Right cardiac atrium (tissue), 5 donors: ENCODE data around the gene PLCG2. TPM values are rescaled to one million over a fixed set of nuclear protein-coding genes. Genes with fewer than 3 reads are reported as not detected.
A peak's percentile ranks its signal among the peaks of the same experiment; 100 is the strongest.
"Not testable (repeated sequence)": the region's sequence is repeated elsewhere in the genome, so short reads cannot be mapped to it uniquely, and the experiment has no call there.

Source experiments
- ATAC-seq, 2 donors: fragments of 200-7000 bp; cut with Tn5 transposase; one replicate each; pipeline versions ENCODE4 v1.8.0 to v1.9.1; 2020; ENCODE audit warnings: moderate library complexity in 2 of 2, mild to moderate bottlenecking in 1 of 2
- DNase-seq, 3 donors: peaks; one replicate each; pipeline ENCODE4 v3.0.0-alpha.2; 2020
- H3K27ac ChIP-seq: one replicate; pipeline ENCODE4 v1.5.1; 2013; ENCODE audit warnings: mild to moderate bottlenecking, low read length, control low read depth, moderate library complexity
- H3K27me3 ChIP-seq: one replicate; pipeline ENCODE4 v1.6.1; 2013; ENCODE audit not compliant: control insufficient read depth, insufficient read depth
- H3K4me1 ChIP-seq: one replicate; pipeline ENCODE4 v1.6.1; 2013; ENCODE audit warnings: low read length; ENCODE audit not compliant: control insufficient read depth, insufficient read depth
- H3K4me3 ChIP-seq: one replicate; pipeline ENCODE4 v1.5.1; 2013; ENCODE audit warnings: low read length, control low read depth
- H3K9me3 ChIP-seq: one replicate; pipeline ENCODE4 v1.6.1; 2013; ENCODE audit warnings: low read length; ENCODE audit not compliant: control insufficient read depth
- WGBS: extraction: QIAGEN DNeasy Blood & Tissue Kit; methylation state at CpG from one replicate; pipeline ENCODE4 v1.1.7; 2013; 5-methylcytosine and 5-hydroxymethylcytosine counted together
- intact Hi-C, 4 donors: fragments of 100-400 bp; cut with DNase I; formaldehyde crosslinking; loops; one replicate each; pipeline versions ENCODE4 v1.11.0 to v1.14.0; 2022 to 2023
- polyA plus RNA-seq: library from polyadenylated mRNA; stranded (reverse); fragments of 200-250 nt; gene quantifications from one replicate; pipeline ENCODE4 v1.2.3, GENCODE V29; 2013
- total RNA-seq, 4 donors: library from RNA; stranded (reverse); fragmentation: NEBNext Ultra II Directional; extraction: Animal tissue kit (Norgen Biotek cat#: 25700); gene quantifications; one replicate each; pipeline ENCODE4 v1.2.1, GENCODE V29; 2021
- donor health status: healthy with polysubstance abuse.
- donor health status: DM: no; HTN: yes; CAD: no.
- donor health status: DM: no; HTN: no; CAD: no.
- donor health status: DM: no; HTN: yes; CAD: no; lungs with severe emphysema.
- donor health status: DM: yes; HTN: yes; CAD: no.

The PLCG2 gene
- total and polyA plus RNA-seq, 5 donors: 4.3 to 18.3 (median 9.7) TPM

DNA sequence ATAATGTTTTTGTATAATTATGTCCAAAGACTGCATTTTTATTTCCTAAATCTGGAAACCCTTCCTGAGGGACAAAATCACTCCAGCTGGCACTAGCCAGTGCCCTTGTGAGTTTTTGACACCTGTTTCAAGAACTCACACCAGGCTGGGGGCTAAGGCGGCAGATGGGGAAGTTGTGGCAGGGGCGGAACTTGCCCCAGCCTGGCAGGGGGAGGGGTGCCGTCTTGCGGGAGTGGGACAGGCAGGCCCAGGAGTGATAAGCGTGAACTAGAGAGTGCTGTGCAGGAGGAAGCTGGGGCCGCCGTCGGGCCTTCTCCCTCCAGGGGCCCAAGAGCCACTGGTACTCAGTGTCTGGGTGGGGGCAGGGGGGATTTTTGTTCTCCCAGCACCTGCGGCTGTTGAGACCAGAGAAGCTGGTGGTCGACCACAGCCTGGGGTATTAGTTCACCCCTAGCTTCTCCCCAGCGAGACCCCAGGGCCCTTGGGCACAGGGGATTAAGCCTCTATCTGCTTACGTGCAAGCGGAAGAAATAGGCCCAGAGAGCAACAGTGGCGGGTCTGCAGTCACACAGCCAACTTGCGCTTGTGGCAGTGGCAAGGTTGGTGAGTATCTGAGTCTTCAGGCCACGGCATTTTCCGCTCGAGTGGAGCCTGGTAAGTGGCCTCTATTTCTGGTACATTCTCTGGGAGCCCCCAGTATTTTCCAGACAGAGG lies 40.2 kb upstream of the PLCG2 start:
- Histone ChIP-seq H3K4me1 (no peaks in the 10 kb centered on the region), H3K4me3 (no peak overlapping the region), H3K27me3 (no peaks in the 10 kb centered on the region), H3K27ac (no peak overlapping the region), H3K9me3 (no peaks in the 10 kb centered on the region)
- 64% methylated on average over 18 of the region's 18 CpGs for WGBS
- intact Hi-C loops: loop anchor here in 1 of 4 donors (5.0 to 10.0 kb wide), 2 partner anchors 372 to 534 kb away; no protein-coding TSS in a partner anchor
- DNase-seq (peak; percentile 44 to 82 (median 78)), ATAC-seq (peak; percentile 17 to 35)

- no peaks in the 10 kb centered on the region for H3K9me3 ChIP-seq
- intact Hi-C loops: loop anchor here in 1 of 4 donors (5.0 to 10.0 kb wide), 2 partner anchors 372 to 535 kb away; no protein-coding TSS in a partner anchor
- WGBS: 86% methylated on average over 8 of the region's 8 CpGs
- ATAC-seq: no peak
- H3K27me3 ChIP-seq: no peaks in the 10 kb centered on the region
- no peaks in the 10 kb centered on the region for H3K4me1 ChIP-seq
- H3K4me3 ChIP-seq: no peak overlapping the region
- no peak for DNase-seq
- H3K27ac ChIP-seq: no peak overlapping the region
Observed at GRCh38 chr16:81739503-81739902, 39.6 kb upstream of the PLCG2 start.

- Histone ChIP-seq H3K9me3 (no peaks in the 10 kb centered on the region), H3K4me1 (no peaks in the 10 kb centered on the region), H3K27me3 (no peaks in the 10 kb centered on the region), H3K27ac (no peak overlapping the region), H3K4me3 (no peak overlapping the region)
- peak in 1 of 2 donors; percentile 8 for ATAC-seq
- DNase-seq: no peak
- 83% methylated on average over 8 of the region's 8 CpGs for whole genome bisulfite sequencing
- intact Hi-C loops: no loop called here
Observed at GRCh38 chr16:81740169-81740568, 38.9 kb upstream of the PLCG2 start.

GRCh38 chr16:81741430-81741770 lies 37.7 kb upstream of the PLCG2 start:
- DNase-seq, H3K27ac ChIP-seq, H3K4me3 ChIP-seq, H3K9me3 ChIP-seq, intact Hi-C loops, H3K4me1 ChIP-seq, ATAC-seq, H3K27me3 ChIP-seq: not testable (repeated sequence)
- 89% methylated on average over 6 of the region's 6 CpGs for WGBS

DNA sequence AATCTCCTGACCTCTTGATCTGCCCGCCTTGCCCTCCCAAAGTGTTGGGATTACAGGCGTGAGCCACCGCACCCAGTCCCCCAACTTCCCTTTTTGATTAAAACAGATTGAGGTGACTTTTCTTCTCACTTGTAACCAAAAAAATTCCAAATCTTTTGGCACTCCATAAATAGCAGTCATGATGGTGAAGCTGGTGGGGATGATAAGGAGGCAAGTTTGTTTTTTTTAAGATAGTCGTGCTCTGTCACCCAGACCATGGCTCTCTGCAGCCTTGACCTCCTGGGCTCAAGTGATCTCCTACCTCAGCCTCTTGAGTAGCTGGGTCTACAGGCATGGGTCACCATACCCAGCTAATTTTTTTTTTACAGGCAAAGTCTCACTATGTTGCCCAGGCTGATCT lies 34.7 kb upstream of the PLCG2 start:
- ATAC-seq (no peak), DNase-seq (no peak)

GRCh38 chr16:81744911-81745310 lies 34.2 kb upstream of the PLCG2 start:
- H3K27me3 ChIP-seq: no peaks in the 10 kb centered on the region
- ATAC-seq (no peak), DNase-seq (no peak)
- H3K27ac ChIP-seq: no peak overlapping the region
- H3K4me3 ChIP-seq: no peak overlapping the region
- intact Hi-C loops: no loop called here
- no peaks in the 10 kb centered on the region for H3K4me1 ChIP-seq
- WGBS: 86% methylated on average over 4 of the region's 4 CpGs
- no peaks in the 10 kb centered on the region for H3K9me3 ChIP-seq

More for the DNA sequence above, 34.7 kb upstream of the PLCG2 start:
- intact Hi-C loops: no loop called here
- Histone ChIP-seq H3K27ac (no peak overlapping the region), H3K27me3 (no peaks in the 10 kb centered on the region), H3K4me3 (no peak overlapping the region), H3K9me3 (no peaks in the 10 kb centered on the region), H3K4me1 (no peaks in the 10 kb centered on the region)
- 55% methylated on average over 4 of the region's 4 CpGs for WGBS

DNA sequence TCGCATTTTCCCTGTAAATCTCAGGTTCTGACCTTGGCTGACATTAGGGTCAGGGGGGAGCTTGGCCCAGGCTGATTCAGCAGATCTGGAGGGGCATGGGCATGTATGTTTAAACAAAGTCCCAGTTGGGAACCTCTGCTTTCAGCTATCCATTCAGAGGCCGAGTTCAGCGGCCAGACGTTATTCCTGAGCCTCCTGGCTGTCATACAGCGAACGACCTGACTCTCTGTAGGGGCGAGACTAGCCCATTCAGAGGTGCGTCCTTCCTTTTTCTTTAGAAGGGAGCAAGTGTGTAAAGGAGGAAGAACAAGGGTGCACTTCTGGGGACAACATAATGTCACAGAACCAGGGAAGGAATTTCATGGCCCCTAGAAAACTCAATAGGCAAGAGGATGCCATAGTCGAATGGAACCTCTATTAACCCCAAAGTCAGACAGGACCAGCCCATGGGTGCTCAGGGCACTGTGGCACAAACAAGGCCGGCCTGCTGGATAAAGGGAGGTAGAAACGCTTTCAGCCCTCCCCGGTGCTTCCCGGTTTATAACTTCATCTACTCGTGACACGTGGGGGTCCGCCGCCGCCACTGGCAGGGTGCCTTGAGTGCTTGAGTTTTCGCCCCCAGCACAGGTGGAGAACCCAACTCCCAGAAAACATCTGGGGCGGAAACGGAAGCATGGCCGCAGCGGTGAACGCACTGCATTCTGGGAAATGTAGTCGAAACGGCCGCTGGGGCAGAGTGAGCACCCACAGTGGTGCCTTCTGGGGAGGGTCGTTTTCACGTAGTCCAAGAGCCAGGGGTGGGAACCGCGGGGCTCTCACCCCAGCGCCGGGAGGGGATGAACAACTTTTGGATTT lies 33.2 kb upstream of the PLCG2 start:
- intact Hi-C loops: no loop called here
- ATAC-seq: peak; percentile 90 to 91
- Histone ChIP-seq H3K27ac (no peak overlapping the region), H3K9me3 (no peaks in the 10 kb centered on the region), H3K27me3 (no peaks in the 10 kb centered on the region), H3K4me1 (no peaks in the 10 kb centered on the region), H3K4me3 (peak overlapping the region; percentile 38)
- WGBS: 21% methylated on average over 33 of the region's 33 CpGs
- DNase-seq: peak; percentile 65 to 89 (median 88)

GRCh38 chr16:81746566-81746965 lies 32.5 kb upstream of the PLCG2 start:
- intact Hi-C loops: no loop called here
- ATAC-seq: no peak
- WGBS: 40% methylated on average over 5 of the region's 5 CpGs

GRCh38 chr16:81748476-81749198 lies 30.5 kb upstream of the PLCG2 start:
- Histone ChIP-seq H3K27me3 (no peaks in the 10 kb centered on the region), H3K4me1 (no peaks in the 10 kb centered on the region), H3K27ac (no peak overlapping the region), H3K9me3 (no peaks in the 10 kb centered on the region), H3K4me3 (no peak overlapping the region)
- no peak for DNase-seq
- 63% methylated on average over 7 of the region's 7 CpGs for WGBS
- intact Hi-C loops: no loop called here
- ATAC-seq: no peak

More at GRCh38 chr16:81746566-81746965, 32.5 kb upstream of the PLCG2 start:
- no peaks in the 10 kb centered on the region for H3K9me3 ChIP-seq
- H3K27me3 ChIP-seq: no peaks in the 10 kb centered on the region
- H3K4me1 ChIP-seq: no peaks in the 10 kb centered on the region
- peak overlapping the region; percentile 38 for H3K4me3 ChIP-seq
- H3K27ac ChIP-seq: no peak overlapping the region
- no peak for DNase-seq

GRCh38 chr16:81752225-81752875 lies 26.7 kb upstream of the PLCG2 start:
- Histone ChIP-seq H3K27ac (peak overlapping the region; percentile 20), H3K4me3 (no peak overlapping the region), H3K9me3 (no peaks in the 10 kb centered on the region), H3K27me3 (no peaks in the 10 kb centered on the region), H3K4me1 (no peaks in the 10 kb centered on the region)
- 41% methylated on average over 13 of the region's 13 CpGs for WGBS
- ATAC-seq (peak; percentile 78 to 90), DNase-seq (peak; percentile 69 to 87 (median 82))
- intact Hi-C loops: no loop called here
